RPMI7951 (cell line): ENCODE measurements around the gene GPR39. TPM values are rescaled to one million over a fixed set of nuclear protein-coding genes. Genes with fewer than 3 reads are reported as not detected.

Experiments used
- DNase-seq: peaks from one replicate; pipeline ENCODE4 v3.0.0-alpha.2; 2012; ENCODE audit warnings: low read depth
- total RNA-seq: library from RNA; depleted of rRNA; stranded (reverse); fragments of >200 nt; shearing (Covaris generic); gene quantifications from 2 replicates; pipeline ENCODE4 v1.2.3, GENCODE V29; 2014

GPR39 gene
- total RNA-seq, 1 experiment from 2014 or later: 39.9 TPM

GRCh38 chr2:132495881-132496280, 79.3 kb downstream of the GPR39 start:
- no peak for DNase-seq

DNA sequence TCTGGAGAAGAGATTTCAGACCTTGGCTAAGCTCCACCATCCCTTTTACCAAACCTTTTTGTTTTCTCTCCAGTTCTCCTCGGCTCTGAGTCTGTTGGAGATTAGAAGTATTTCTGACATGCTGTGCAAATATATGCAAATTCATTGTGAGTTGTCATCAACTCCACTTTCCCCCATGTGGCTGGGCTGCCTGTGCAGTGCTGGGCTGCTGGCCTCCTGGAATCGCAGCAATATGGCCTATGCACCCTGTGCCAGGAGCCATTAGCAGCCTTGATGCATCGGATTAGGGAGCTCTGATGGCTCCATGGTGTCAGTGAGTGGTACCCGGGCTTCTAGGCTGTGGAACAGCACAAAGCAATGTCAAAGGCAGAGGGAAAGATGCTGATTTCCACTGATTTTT, 80.0 kb downstream of the GPR39 start:
- no peak for DNase-seq

GRCh38 chr2:132497591-132497990, 81.0 kb downstream of the GPR39 start:
- DNase-seq: peak; percentile 50

GRCh38 chr2:132503701-132504100, 87.1 kb downstream of the GPR39 start:
- peak; percentile 93 for DNase-seq

DNA sequence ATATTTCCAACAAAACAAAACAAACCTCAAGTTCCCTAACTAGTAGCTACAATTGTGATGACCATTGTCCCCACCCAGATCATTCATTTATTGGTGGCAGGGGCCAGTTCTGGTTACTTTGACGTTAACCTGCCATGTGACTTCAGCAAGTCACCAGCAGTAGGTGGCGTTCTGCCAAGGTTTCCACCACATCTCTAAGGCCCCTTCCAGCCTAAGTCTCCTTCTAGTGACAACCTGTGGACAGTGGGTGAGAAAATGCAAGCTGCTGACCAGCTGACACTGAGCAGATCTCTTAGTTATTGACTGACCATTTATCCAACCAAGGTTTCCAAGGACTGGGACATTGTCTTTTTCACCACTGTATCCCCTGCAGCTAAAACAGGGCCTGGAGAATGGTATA, 98.4 kb downstream of the GPR39 start:
- DNase-seq: peak; percentile 42

DNA sequence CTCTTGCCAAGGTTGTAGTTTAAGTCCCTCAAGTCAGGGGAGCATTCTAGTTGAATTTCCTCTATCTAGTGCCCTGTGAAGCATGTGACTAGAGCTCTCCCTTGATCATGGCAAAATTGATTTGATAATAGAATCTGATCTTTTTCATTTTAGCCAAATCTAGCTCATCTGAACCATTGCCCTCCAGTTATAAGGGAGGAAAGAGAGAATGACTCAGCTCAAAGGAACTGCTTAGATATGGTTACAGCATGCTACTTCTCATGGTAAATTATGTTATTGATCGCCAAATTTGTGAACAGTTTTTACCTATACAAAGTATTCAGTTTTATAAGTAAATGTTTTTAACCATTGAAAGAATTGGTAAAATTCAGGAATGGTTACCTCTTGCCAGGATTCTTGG, 100.8 kb downstream of the GPR39 start:
- DNase-seq: peak; percentile 55

DNA sequence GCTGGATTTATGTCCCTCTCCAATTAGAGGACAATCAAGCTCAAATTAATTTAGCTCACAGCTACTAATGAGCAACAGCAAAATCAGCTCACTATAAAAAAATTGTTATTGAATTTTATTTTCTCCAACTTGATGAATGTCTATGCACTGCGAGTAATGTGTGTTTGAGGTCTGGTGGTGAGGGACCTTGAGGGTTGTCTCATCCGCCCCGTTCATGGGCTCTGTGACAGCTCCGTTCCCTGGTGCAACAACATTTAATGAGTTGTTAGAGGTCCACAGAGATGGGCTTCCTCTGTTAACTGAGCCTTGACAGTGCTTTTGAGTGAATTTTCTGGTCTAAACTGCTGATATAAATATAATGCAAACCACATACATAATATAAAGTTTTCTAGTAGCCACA, 101.7 kb downstream of the GPR39 start:
- no peak for DNase-seq

GRCh38 chr2:132519566-132519965, 103.0 kb downstream of the GPR39 start:
- DNase-seq: peak; percentile 52

GRCh38 chr2:132521341-132521740, 104.7 kb downstream of the GPR39 start:
- peak; percentile 87 for DNase-seq

DNA sequence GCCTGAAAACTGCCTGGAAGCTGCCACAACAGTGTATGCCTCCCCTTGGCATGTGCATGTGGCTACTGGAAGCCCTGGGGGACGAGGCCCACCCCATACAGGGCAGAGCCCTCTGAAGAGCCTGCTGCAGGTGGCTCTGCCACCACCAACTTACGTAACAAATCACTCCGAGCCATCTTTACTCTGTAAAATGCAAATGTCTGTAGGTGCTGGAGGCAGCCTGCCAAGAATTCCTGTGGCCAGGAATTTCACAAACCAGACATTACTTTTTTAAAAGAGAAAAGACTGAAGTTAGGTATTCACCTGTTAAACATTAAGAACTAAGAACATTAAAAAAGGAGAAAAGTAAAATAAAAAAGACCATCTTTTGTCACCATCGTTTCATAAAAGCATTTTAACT, 106.3 kb downstream of the GPR39 start:
- DNase-seq: no peak

DNA sequence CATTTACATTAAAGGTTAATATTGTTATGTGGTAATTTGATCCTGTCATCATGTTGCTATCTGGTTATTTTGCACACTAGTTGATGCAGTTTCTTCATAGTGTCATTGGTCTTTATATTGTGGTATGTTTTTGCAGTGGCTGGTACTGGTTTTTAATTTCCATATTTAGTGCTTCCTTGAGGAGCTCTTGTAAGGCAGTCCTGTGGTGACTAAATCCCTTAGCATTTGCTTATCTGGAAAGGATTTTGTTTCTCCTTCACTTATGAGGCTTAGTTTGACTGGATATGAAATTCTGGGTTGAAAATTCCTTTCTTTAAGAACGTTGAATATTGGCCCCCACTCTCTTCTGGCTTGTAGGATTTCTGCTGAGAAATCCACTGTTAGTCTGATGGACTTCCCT, 120.5 kb downstream of the GPR39 start:
- peak; percentile 52 for DNase-seq

DNA sequence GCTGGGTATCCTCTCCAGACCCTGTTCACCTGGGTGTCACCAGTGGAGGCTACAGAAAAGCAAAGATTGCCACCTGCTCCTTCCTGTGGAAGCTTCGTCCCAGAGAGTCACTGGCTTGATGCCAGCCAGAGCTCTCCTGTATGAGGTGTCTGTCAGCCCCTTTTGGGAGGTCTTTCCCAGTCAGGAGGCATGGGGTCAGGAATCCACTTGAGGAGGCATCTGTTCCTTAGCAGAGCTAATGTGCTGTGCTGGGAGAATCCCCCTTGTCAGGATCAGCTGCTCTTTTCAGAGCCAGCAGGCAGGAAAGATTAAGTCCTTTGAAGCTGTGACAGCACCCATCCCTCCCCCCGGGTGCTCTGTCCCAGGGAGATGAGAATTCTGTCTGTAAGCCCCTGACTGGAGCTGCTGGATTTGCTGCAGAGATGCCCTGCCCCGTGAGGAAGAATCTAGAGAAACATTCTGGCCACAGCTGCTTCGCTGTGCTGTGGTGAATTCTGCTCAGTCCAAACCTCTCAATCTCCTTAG, 121.8 kb downstream of the GPR39 start:
- DNase-seq: no peak

DNA sequence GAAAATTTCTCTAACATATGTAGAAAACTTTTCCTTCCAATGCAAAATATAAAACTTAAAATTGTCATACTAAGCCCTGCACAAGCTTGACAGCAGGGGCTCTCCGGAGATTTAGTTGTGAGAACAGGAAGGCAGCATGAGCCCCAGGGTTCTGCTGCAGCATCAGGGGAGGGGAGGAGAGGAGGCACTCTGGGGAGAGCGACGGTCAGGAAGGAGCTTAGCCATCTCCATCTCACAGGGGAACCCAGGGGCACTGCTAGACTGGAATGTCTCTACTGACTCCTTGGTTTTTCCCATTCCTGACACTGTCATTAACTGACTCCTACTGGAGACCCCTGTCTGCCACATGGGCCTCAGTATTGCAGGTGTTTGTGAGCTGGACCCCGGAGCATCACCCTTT, 123.6 kb downstream of the GPR39 start:
- DNase-seq: no peak

- DNase-seq: no peak
Observed at GRCh38 chr2:132542953-132543569, 126.5 kb downstream of the GPR39 start.

- no peak for DNase-seq
Observed at GRCh38 chr2:132544006-132544630, 127.5 kb downstream of the GPR39 start.

- DNase-seq: peak; percentile 81
Observed at GRCh38 chr2:132547090-132547687, 130.6 kb downstream of the GPR39 start.

- peak; percentile 50 for DNase-seq
Observed at GRCh38 chr2:132549935-132550670, 133.5 kb downstream of the GPR39 start.

DNA sequence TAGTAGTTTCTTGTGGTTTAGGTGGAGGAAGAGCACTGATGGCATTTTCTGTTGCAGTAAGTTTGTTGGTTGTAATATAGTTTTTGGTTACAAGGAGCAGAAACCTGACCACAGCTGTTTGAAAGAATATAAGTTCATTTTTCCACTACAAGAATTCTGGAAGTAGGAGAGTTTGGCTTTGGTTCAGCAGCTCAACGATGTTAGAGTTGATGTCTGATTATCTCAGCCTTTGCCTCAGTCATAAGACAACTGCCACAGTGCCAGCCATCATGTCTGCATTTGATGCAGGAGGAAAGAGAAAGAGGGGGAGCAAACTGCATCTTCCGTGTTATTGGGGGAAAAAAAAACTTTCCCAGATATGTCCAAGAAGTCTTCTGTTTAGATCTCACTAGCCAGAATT, 134.3 kb downstream of the GPR39 start:
- DNase-seq: peak; percentile 62

GRCh38 chr2:132557694-132558093, 141.1 kb downstream of the GPR39 start:
- DNase-seq: no peak

DNA sequence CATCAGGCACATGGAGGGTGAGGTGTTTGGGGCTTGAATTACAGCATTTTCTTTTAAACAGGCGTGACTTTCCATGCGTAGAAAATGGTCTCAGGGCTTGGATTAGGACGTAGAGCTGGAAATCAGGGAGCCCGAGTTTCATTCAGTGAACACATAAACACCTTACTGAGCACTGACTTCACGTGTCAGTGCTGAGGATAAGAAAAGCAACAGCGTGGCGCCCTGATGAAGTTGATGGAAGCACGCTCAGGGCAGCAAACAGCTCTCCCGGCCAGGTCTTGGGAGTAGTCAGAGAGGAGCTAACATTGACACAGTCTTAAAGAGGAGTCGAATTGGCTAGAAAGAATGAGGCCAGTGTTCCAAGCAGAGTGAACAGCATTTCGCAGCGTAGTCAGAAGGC, 142.7 kb downstream of the GPR39 start:
- DNase-seq: no peak

DNA sequence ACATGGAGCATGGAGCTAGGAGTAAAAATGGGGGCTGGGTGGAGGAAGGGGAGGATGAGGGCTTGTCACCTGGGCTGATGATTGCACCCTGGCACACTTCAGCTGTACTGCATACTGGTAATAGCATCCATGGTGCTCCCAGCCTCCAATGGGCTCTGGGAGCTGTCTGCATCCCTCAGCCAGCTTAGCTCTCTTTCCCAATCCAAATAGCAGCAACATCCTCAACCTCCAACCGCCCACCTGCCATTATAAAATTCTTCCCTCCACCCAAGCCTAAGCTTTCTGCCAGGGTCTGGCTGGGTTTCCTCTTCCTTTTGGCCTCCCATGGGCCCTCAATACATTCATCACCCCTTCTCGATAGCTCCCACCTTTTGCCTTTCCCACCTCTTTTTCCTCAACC, 143.3 kb downstream of the GPR39 start:
- no peak for DNase-seq

- no peak for DNase-seq
Observed at GRCh38 chr2:132560562-132560961, 144.0 kb downstream of the GPR39 start.
